Measurements from ENCODE around the gene CTSD. TPM values are rescaled to one million over a fixed set of nuclear protein-coding genes. Genes with fewer than 3 reads are reported as not detected.

Gene CTSD
- total RNA-seq, 1 experiment from 2014 or later, result 367 TPM

GRCh38 chr11:1746956-1747752, 16.6 kb downstream of the CTSD start:
- intact Hi-C loops (cut with micrococcal nuclease), result loop anchor here (5.0 kb wide), 1 partner anchor 80 kb away; no protein-coding TSS in a partner anchor
- no peaks in the 10 kb centered on the region for H3K9me3 Mint-ChIP-seq (ENCODE audit: unreplicated experiment)
- CTCF ChIA-PET, result interaction anchor here (0.7 to 4.7 kb wide), 2 partner anchors 85 to 215 kb away, joined by 3 to 26 read pairs; no protein-coding TSS in a partner anchor
- POLR2A ChIA-PET, result interaction anchor here (0.6 to 7.8 kb wide), 5 partner anchors 11 to 115 kb away, joined by 3 to 107 read pairs (median 3); partner anchors contain the start of gene SYT8
- TF ChIP-seq CTCF (IDR thresholded peaks at IDR 0.05; ENCODE audit: unreplicated experiment), result no peak
- no peaks in the 10 kb centered on the region for H3K27me3 Mint-ChIP-seq (ENCODE audit: insufficient read depth, unreplicated experiment)
- H3K4me3 Mint-ChIP-seq (ENCODE audit: unreplicated experiment), result peak overlapping the region; percentile 73
- no peak overlapping the region for H3K27ac Mint-ChIP-seq (ENCODE audit: low read depth, unreplicated experiment)
- H3K36me3 Mint-ChIP-seq (ENCODE audit: insufficient read depth, unreplicated experiment), result peaks cover 33% of the 10 kb centered on the region
- BruUV-seq (replicated peaks), result no TSS peak
- H3K4me1 Mint-ChIP-seq (ENCODE audit: insufficient read depth, unreplicated experiment), result peaks cover 20% of the 10 kb centered on the region
- DNase-seq (ENCODE audit: unreplicated experiment), result no peak

GRCh38 chr11:1746511-1746931, 17.2 kb downstream of the CTSD start:
- CTCF ChIA-PET, result interaction anchor here (4.7 kb wide), 1 partner anchor 86 kb away, joined by 26 read pairs; no protein-coding TSS in a partner anchor
- intact Hi-C loops (cut with micrococcal nuclease), result loop anchor here (5.0 kb wide), 1 partner anchor 81 kb away; no protein-coding TSS in a partner anchor

GRCh38 chr11:1745701-1746320, 17.9 kb downstream of the CTSD start:
- BruUV-seq (replicated peaks), result no TSS peak
- ChIA-PET POLR2A (interaction anchor here (0.6 to 7.8 kb wide), 2 partner anchors 86 to 110 kb away, joined by 3 to 107 read pairs; partner anchors contain the start of gene SYT8), CTCF (interaction anchor here (4.7 kb wide), 1 partner anchor 87 kb away, joined by 26 read pairs; no protein-coding TSS in a partner anchor)
- Mint-ChIP-seq H3K4me3 (ENCODE audit: unreplicated experiment) (no peak overlapping the region), H3K9me3 (ENCODE audit: unreplicated experiment) (no peaks in the 10 kb centered on the region), H3K4me1 (ENCODE audit: insufficient read depth, unreplicated experiment) (peaks cover 20% of the 10 kb centered on the region), H3K27me3 (ENCODE audit: insufficient read depth, unreplicated experiment) (no peaks in the 10 kb centered on the region), H3K27ac (ENCODE audit: low read depth, unreplicated experiment) (no peak overlapping the region), H3K36me3 (ENCODE audit: insufficient read depth, unreplicated experiment) (peaks cover 23% of the 10 kb centered on the region)
- intact Hi-C loops (cut with micrococcal nuclease), result loop anchor here (5.0 kb wide), 1 partner anchor 81 kb away; no protein-coding TSS in a partner anchor
- no peak for TF ChIP-seq CTCF (IDR thresholded peaks at IDR 0.05; ENCODE audit: unreplicated experiment)
- no peak for DNase-seq (ENCODE audit: unreplicated experiment)

More at GRCh38 chr11:1746511-1746931, 17.2 kb downstream of the CTSD start:
- Mint-ChIP-seq H3K36me3 (ENCODE audit: insufficient read depth, unreplicated experiment) (peaks cover 26% of the 10 kb centered on the region), H3K4me1 (ENCODE audit: insufficient read depth, unreplicated experiment) (peaks cover 20% of the 10 kb centered on the region), H3K9me3 (ENCODE audit: unreplicated experiment) (no peaks in the 10 kb centered on the region), H3K27ac (ENCODE audit: low read depth, unreplicated experiment) (no peak overlapping the region), H3K27me3 (ENCODE audit: insufficient read depth, unreplicated experiment) (no peaks in the 10 kb centered on the region), H3K4me3 (ENCODE audit: unreplicated experiment) (no peak overlapping the region)
- no TSS peak for BruUV-seq (replicated peaks)
- POLR2A ChIA-PET, result interaction anchor here (0.6 to 7.8 kb wide), 4 partner anchors 10 to 109 kb away, joined by 3 to 107 read pairs (median 3); partner anchors contain the start of gene SYT8
- peak; percentile 53 for DNase-seq (ENCODE audit: unreplicated experiment)
- no peak for TF ChIP-seq CTCF (IDR thresholded peaks at IDR 0.05; ENCODE audit: unreplicated experiment)
